Fibroblast of lung (primary cell): ENCODE results near the gene ARL15.

Experiments
- CTCF ChIP-seq, 2 donors: IDR thresholded peaks in 1 of 2; conservative IDR thresholded peaks in 1 of 2; 1 replicate in 1 of 2; 2 replicates in 1 of 2; pipeline ENCODE4 v1.5.1; 2011 to 2012; ENCODE audit warnings: low read length in 2 of 2, control low read depth in 1 of 2, inconsistent platforms in 1 of 2, low read depth in 1 of 2, mild to moderate bottlenecking in 1 of 2
- EZH2 ChIP-seq: IDR thresholded peaks from 2 replicates; pipeline ENCODE4 v1.5.1; 2012; ENCODE audit warnings: low read length, control low read depth, mild to moderate bottlenecking; ENCODE audit errors: missing control alignments

- TF ChIP-seq CTCF (conservative IDR thresholded peaks at IDR 0.05 in 1 of 2, IDR thresholded peaks at IDR 0.05 in 1 of 2; ENCODE audit: low read depth in 1 of 2, low read length in 2 of 2) (no peak), EZH2 (no peak)
These were observed 153.8 kb downstream of the ARL15 start for GRCh38 chr5:54156577-54156976.
